NCI-H2171 treated with DMSO at 0.1 percent for 48 hours (cell line): ENCODE results near the gene ZNF775.

ENCODE experiments used
- DNase-seq: peaks from one replicate; lab custom pipeline; 2025; lab: John Stamatoyannopoulos, UW

ZNF775 gene

GRCh38 chr7:150368884-150369747 lies 10.0 kb upstream of the ZNF775 start:
- peak; percentile 26 for DNase-seq

GRCh38 chr7:150369748-150370501 lies 9.2 kb upstream of the ZNF775 start:
- DNase-seq = no peak

GRCh38 chr7:150370612-150371071 lies 8.5 kb upstream of the ZNF775 start:
- DNase-seq = no peak

GRCh38 chr7:150371131-150371995 lies 7.8 kb upstream of the ZNF775 start:
- no peak for DNase-seq

GRCh38 chr7:150371996-150372270 lies 7.2 kb upstream of the ZNF775 start:
- no peak for DNase-seq

- DNase-seq = no peak
These were observed 6.7 kb upstream of the ZNF775 start for GRCh38 chr7:150372271-150373048.

GRCh38 chr7:150373049-150373801 lies 5.9 kb upstream of the ZNF775 start:
- no peak for DNase-seq

- no peak for DNase-seq
These were observed 5.1 kb upstream of the ZNF775 start for GRCh38 chr7:150374026-150374425.

GRCh38 chr7:150374472-150374871 lies 4.7 kb upstream of the ZNF775 start:
- no peak for DNase-seq

GRCh38 chr7:150375662-150376521 lies 3.2 kb upstream of the ZNF775 start:
- no peak for DNase-seq

- no peak for DNase-seq
These were observed 2.6 kb upstream of the ZNF775 start for GRCh38 chr7:150376560-150376959.

GRCh38 chr7:150377196-150377595 lies 1.9 kb upstream of the ZNF775 start:
- DNase-seq = no peak

- no peak for DNase-seq
These were observed 1.5 kb upstream of the ZNF775 start for GRCh38 chr7:150377635-150378034.

- peak; percentile 75 for DNase-seq
These were observed 846 bp upstream of the ZNF775 start for GRCh38 chr7:150378115-150378852.

- DNase-seq = peak; percentile 32
These were observed 580 bp downstream of the ZNF775 start for GRCh38 chr7:150379441-150380379.

- no peak for DNase-seq
These were observed 1.3 kb downstream of the ZNF775 start for GRCh38 chr7:150380463-150380862.

GRCh38 chr7:150381096-150381495 lies 2.0 kb downstream of the ZNF775 start:
- DNase-seq = no peak

- no peak for DNase-seq
These were observed 2.6 kb downstream of the ZNF775 start for GRCh38 chr7:150381785-150382122.
